IMR-90 (cell line): ENCODE measurements around the gene ACSL6. TPM values are rescaled to one million over a fixed set of nuclear protein-coding genes. Genes with fewer than 3 reads are reported as not detected.
A peak's percentile ranks its signal among the peaks of the same experiment; 100 is the strongest.

ENCODE experiments used
- ATAC-seq: fragments of 200-7000 bp; cut with Tn5 transposase; 2 replicates; pipeline ENCODE4 v1.9.1; 2020; ENCODE audit warnings: low read depth, mild to moderate bottlenecking, moderate library complexity
- BruUV-seq: library from RNA; stranded (reverse); fragments of 400-500 nt; replicated peaks from 2 replicates; lab custom pipeline; 2021; lab: Mats Ljungman, UMichigan
- CTCF ChIA-PET: fragments of 300-600 bp; formaldehyde crosslinking; extraction: SDS; loops from one replicate; lab custom pipeline; 2021; ENCODE audit warnings: antibody characterized with exemption; lab: Yijun Ruan, JAX
- POLR2A ChIA-PET: fragments of 300-600 bp; sonication (Branson Sonifier 250); formaldehyde crosslinking; loops from one replicate; lab custom pipeline; 2022; ENCODE audit warnings: antibody characterized with exemption; ENCODE audit not compliant: unreplicated experiment; lab: Charles Lee
- DNase-seq: peaks from one replicate; pipeline ENCODE4 v3.0.0; 2013
- H2AFZ ChIP-seq: replicated peaks from 2 replicates; pipeline ENCODE3; 2013; ENCODE audit warnings: low read length, mild to moderate bottlenecking; ENCODE audit not compliant: poor library complexity
- H2AK5ac ChIP-seq: 2 replicates; pipeline ENCODE4 v1.6.1; 2013; ENCODE audit warnings: low read depth, low read length, inconsistent platforms
- H2AK9ac ChIP-seq: replicated peaks from 2 replicates; pipeline ENCODE3; 2013; ENCODE audit warnings: mild to moderate bottlenecking, low read depth, low read length, moderate library complexity; ENCODE audit not compliant: poor library complexity
- H2BK120ac ChIP-seq: 2 replicates; pipeline ENCODE4 v1.6.1; 2013; ENCODE audit warnings: low read depth, low read length, inconsistent platforms
- H2BK15ac ChIP-seq: 3 replicates; pipeline ENCODE4 v1.6.1; 2013; ENCODE audit warnings: low read depth, low read length, inconsistent platforms
- H2BK20ac ChIP-seq: 2 replicates; pipeline ENCODE4 v1.6.1; 2013; ENCODE audit warnings: low read depth, mild to moderate bottlenecking, inconsistent platforms, low read length, moderate library complexity
- H2BK5ac ChIP-seq: 2 replicates; pipeline ENCODE4 v1.6.1; 2013; ENCODE audit warnings: mild to moderate bottlenecking, low read depth, low read length, inconsistent platforms; ENCODE audit not compliant: poor library complexity, severe bottlenecking
- H3K14ac ChIP-seq: replicated peaks from 2 replicates; pipeline ENCODE4 v1.6.1; 2013; ENCODE audit warnings: low read depth, low read length, inconsistent platforms
- H3K18ac ChIP-seq: 2 replicates; pipeline ENCODE4 v1.6.1; 2013; ENCODE audit warnings: low read depth, low read length, control low read depth
- H3K23ac ChIP-seq: 2 replicates; pipeline ENCODE4 v1.6.1; 2013; ENCODE audit warnings: low read depth, low read length, inconsistent platforms
- H3K27ac ChIP-seq: 2 replicates; pipeline ENCODE4 v1.5.1; 2013; ENCODE audit warnings: mild to moderate bottlenecking, control low read depth, low read length; ENCODE audit not compliant: insufficient read depth
- H3K27me3 ChIP-seq: 2 replicates; pipeline ENCODE4 v1.6.1; 2013; ENCODE audit warnings: low read length; ENCODE audit not compliant: control insufficient read depth, insufficient read depth
- H3K36me3 ChIP-seq: 2 replicates; pipeline ENCODE4 v1.6.1; 2013; ENCODE audit warnings: low read length, mixed read lengths; ENCODE audit not compliant: control insufficient read depth, insufficient read depth
- H3K4ac ChIP-seq: 2 replicates; pipeline ENCODE4 v1.6.1; 2013; ENCODE audit warnings: low read depth, low read length, inconsistent platforms
- H3K4me1 ChIP-seq: 2 replicates; pipeline ENCODE4 v1.6.1; 2013; ENCODE audit warnings: low read length, mixed read lengths; ENCODE audit not compliant: control insufficient read depth, insufficient read depth
- H3K4me2 ChIP-seq: 2 replicates; pipeline ENCODE4 v1.6.1; 2013; ENCODE audit warnings: low read depth, mild to moderate bottlenecking, control low read depth, low read length, moderate library complexity
- H3K4me3 ChIP-seq: 2 replicates; pipeline ENCODE4 v1.5.1; 2013; ENCODE audit warnings: low read depth, mild to moderate bottlenecking, control low read depth, low read length, moderate library complexity; ENCODE audit not compliant: insufficient read depth
- H3K56ac ChIP-seq: 2 replicates; pipeline ENCODE4 v1.6.1; 2013; ENCODE audit warnings: low read length, inconsistent platforms; ENCODE audit not compliant: insufficient read depth; ENCODE audit errors: extremely low read depth
- H3K79me1 ChIP-seq, 2 experiments: 2 replicates each; pipeline ENCODE4 v1.6.1; 2013; ENCODE audit warnings: low read length in 2 of 2, inconsistent platforms in 1 of 2, low read depth in 1 of 2
- H3K9ac ChIP-seq: 2 replicates; pipeline ENCODE4 v1.6.1; 2013; ENCODE audit warnings: low read depth, low read length, control low read depth
- H3K9me1 ChIP-seq: 2 replicates; pipeline ENCODE4 v1.6.1; 2013; ENCODE audit warnings: low read length, inconsistent platforms; ENCODE audit not compliant: insufficient read depth
- H3K9me3 ChIP-seq: 2 replicates; pipeline ENCODE4 v1.6.1; 2013; ENCODE audit warnings: low read length; ENCODE audit not compliant: control insufficient read depth, insufficient read depth
- H4K20me1 ChIP-seq: 2 replicates; pipeline ENCODE4 v1.6.1; 2013; ENCODE audit warnings: low read length, inconsistent platforms; ENCODE audit not compliant: insufficient read depth
- H4K5ac ChIP-seq: 2 replicates; pipeline ENCODE4 v1.6.1; 2013; ENCODE audit warnings: mild to moderate bottlenecking, low read depth, low read length, control low read depth
- H4K8ac ChIP-seq, 2 experiments: 2 replicates each; pipeline ENCODE4 v1.6.1; 2013; ENCODE audit warnings: low read depth in 2 of 2, low read length in 2 of 2, control low read depth in 1 of 2, inconsistent platforms in 1 of 2
- H4K91ac ChIP-seq: 2 replicates; pipeline ENCODE4 v1.6.1; 2013; ENCODE audit warnings: low read depth, low read length, inconsistent platforms; ENCODE audit not compliant: insufficient read depth
- BHLHE40 ChIP-seq: fragments of 150-350 bp; IDR thresholded peaks from 2 replicates; pipeline ENCODE4 v1.6.1; 2016; ENCODE audit warnings: mild to moderate bottlenecking, low read depth, low read length
- FOS ChIP-seq: fragments of 150-350 bp; IDR thresholded peaks from 2 replicates; pipeline ENCODE4 v1.6.1; 2016; ENCODE audit warnings: low read depth, low read length
- MAZ ChIP-seq: IDR thresholded peaks from 2 replicates; pipeline ENCODE4 v1.6.1; 2012; ENCODE audit warnings: low read depth, mild to moderate bottlenecking, low read length, improper control_type of control experiment, moderate library complexity, borderline replicate concordance
- MXI1 ChIP-seq: IDR thresholded peaks from 2 replicates; pipeline ENCODE4 v1.6.1; 2012; ENCODE audit warnings: low read depth, mild to moderate bottlenecking, low read length, moderate library complexity, borderline replicate concordance
- POLR2A ChIP-seq: IDR thresholded peaks from 2 replicates; pipeline ENCODE4 v1.6.1; 2012; ENCODE audit warnings: mild to moderate bottlenecking, low read depth, low read length
- RAD21 ChIP-seq: IDR thresholded peaks from 2 replicates; pipeline ENCODE4 v1.6.1; 2012; ENCODE audit warnings: low read length, improper control_type of control experiment
- RCOR1 ChIP-seq: IDR thresholded peaks from 2 replicates; pipeline ENCODE4 v1.6.1; 2012; ENCODE audit warnings: mild to moderate bottlenecking, low read length, improper control_type of control experiment; ENCODE audit not compliant: insufficient replicate concordance
- SMC3 ChIP-seq: fragments of 150-350 bp; IDR thresholded peaks from 2 replicates; pipeline ENCODE4 v1.6.1; 2016; ENCODE audit warnings: low read depth, mild to moderate bottlenecking, antibody characterized with exemption, low read length, moderate library complexity
- WGBS, 2 experiments: methylation state at CpG; one replicate each; pipeline versions ENCODE4 v1.1.5 to v1.1.7; 2013; ENCODE audit warnings: missing lambda C conversion rate in 2 of 2; ENCODE audit not compliant: insufficient read length in 1 of 2; ENCODE audit errors: extremely low coverage in 2 of 2; 5-methylcytosine and 5-hydroxymethylcytosine counted together
- dilution Hi-C: fragments of 300-500 bp; cut with HindIII; formaldehyde crosslinking; loops from one replicate; pipeline ENCODE4 v1.14.3; 2018; ENCODE audit warnings: low sequenced_read_pairs; ENCODE audit not compliant: unreplicated experiment
- in situ Hi-C: fragments of 300-500 bp; cut with MboI; formaldehyde crosslinking; loops from 3 replicates; pipeline ENCODE4 v1.14.3; 2019; ENCODE audit warnings: low sequenced_read_pairs, inconsistent platforms, mixed read lengths
- intact Hi-C: fragments of 100-400 bp; cut with micrococcal nuclease; formaldehyde crosslinking; loops from 2 replicates; pipeline ENCODE4 v1.10.0; 2022
- polyA plus RNA-seq, 3 experiments: library from polyadenylated mRNA; depleted of rRNA; stranded (reverse); fragments of >200 nt; gene quantifications; 2 replicates each; pipeline ENCODE4 v1.2.3, GENCODE V29; 2012; ENCODE audit warnings: low replicate concordance in 1 of 3
- total RNA-seq: library from RNA; depleted of rRNA; stranded (reverse); fragments of >200 nt; gene quantifications from 2 replicates; pipeline ENCODE4 v1.2.3, GENCODE V29; 2012

The ACSL6 gene
- total and polyA plus RNA-seq, 2 of the 4 experiments (the other 2 are of a cell fraction) = not detected

GRCh38 chr5:132012371-132013005 is 1.0 kb upstream of the ACSL6 start:
- H3K36me3 ChIP-seq = no peaks in the 10 kb centered on the region
- H3K18ac ChIP-seq = no peak overlapping the region
- TF ChIP-seq MAZ = no peak
- peak; percentile 66; the same call in 1 of the 2 replicates for TF ChIP-seq MXI1
- TF ChIP-seq RAD21 = no peak
- no peak for TF ChIP-seq FOS
- no peak for TF ChIP-seq BHLHE40
- TF ChIP-seq SMC3 = no peak
- TF ChIP-seq POLR2A = no peak
- TF ChIP-seq RCOR1 = peak; percentile 66
- no peak overlapping the region for H4K8ac ChIP-seq
- no peak overlapping the region for H2BK5ac ChIP-seq
- 0 out of 2 replicates have a peak, but pooled peaks cover 4% of the 10 kb centered on the region for H3K9me1 ChIP-seq
- ChIA-PET CTCF (no interaction called here), POLR2A (no interaction called here)
- intact Hi-C loops = no loop called here
- peak overlapping the region; percentile 63 for H2AK9ac ChIP-seq
- BruUV-seq = no TSS peak
- H4K5ac ChIP-seq = no peak overlapping the region
- in situ Hi-C loops = no loop called here
- H3K27ac ChIP-seq = no peak overlapping the region
- no peak overlapping the region for H3K14ac ChIP-seq
- H4K91ac ChIP-seq = no peak overlapping the region
- no CpG with 5 or more reads among the region's 7 CpGs for WGBS, 2 experiments
- no peaks in the 10 kb centered on the region for H3K9me3 ChIP-seq
- H3K4ac ChIP-seq = no peak overlapping the region
- H2BK20ac ChIP-seq = no peak overlapping the region
- peaks cover 5% of the 10 kb centered on the region; the same call in 1 of the 2 replicates for H4K20me1 ChIP-seq
- H2AK5ac ChIP-seq = no peak overlapping the region
- ATAC-seq = peak; percentile 90
- no peak overlapping the region for H3K4me3 ChIP-seq
- H3K4me2 ChIP-seq = no peak overlapping the region
- H3K56ac ChIP-seq = no peak overlapping the region
- H3K27me3 ChIP-seq = peaks cover 52% of the 10 kb centered on the region
- no peak overlapping the region for H3K9ac ChIP-seq
- H2BK120ac ChIP-seq = no peak overlapping the region
- H2AFZ ChIP-seq = peak overlapping the region; percentile 86
- dilution Hi-C loops = no loop called here
- DNase-seq = peak; percentile 68
- no peak overlapping the region for H2BK15ac ChIP-seq
- no peak overlapping the region for H3K23ac ChIP-seq
- no peaks in the 10 kb centered on the region for H3K79me1 ChIP-seq
- no peaks in the 10 kb centered on the region for H3K4me1 ChIP-seq
